SK-N-SH treated with all-trans-retinoic acid at 6 μM for 48 hours (cell line): Measurements from ENCODE around the gene TUT7.

ENCODE experiments used
- ATAC-seq: fragments of 200-7000 bp; cut with Tn5 transposase; 3 replicates; pipeline ENCODE4 v1.9.1; 2020; ENCODE audit warnings: mild to moderate bottlenecking, moderate library complexity
- ARNTL ChIP-seq: fragments of 450-650 bp; formaldehyde crosslinking; IDR thresholded peaks from 2 replicates; pipeline ENCODE4 v1.5.0; 2020; ENCODE audit warnings: low read depth, mild to moderate bottlenecking, moderate library complexity, borderline replicate concordance
- BACH2 ChIP-seq: fragments of 250-450 bp; sonication (Bioruptor Pico); IDR thresholded peaks from 2 replicates; pipeline ENCODE4 v1.9.0; 2021; ENCODE audit warnings: mild to moderate bottlenecking, borderline replicate concordance
- CREB5 ChIP-seq: fragments of 250-450 bp; sonication (Bioruptor Pico); IDR thresholded peaks from 2 replicates; pipeline ENCODE4 v1.5.1; 2020; ENCODE audit warnings: low read depth, mild to moderate bottlenecking, moderate library complexity
- CSDC2 ChIP-seq: fragments of 250-450 bp; sonication (Bioruptor Pico); IDR thresholded peaks from 2 replicates; pipeline ENCODE4 v1.5.0; 2020; ENCODE audit warnings: mild to moderate bottlenecking, moderate library complexity
- GLIS3 ChIP-seq: fragments of 250-450 bp; sonication (Bioruptor Pico); IDR thresholded peaks from 2 replicates; pipeline ENCODE4 v1.5.0; 2020; ENCODE audit warnings: mild to moderate bottlenecking, moderate library complexity
- ISL1 ChIP-seq: fragments of 250-450 bp; sonication (Bioruptor Pico); IDR thresholded peaks from 2 replicates; pipeline ENCODE4 v2.1.2; 2022; ENCODE audit warnings: mild to moderate bottlenecking, moderate library complexity
- OSR1 ChIP-seq: fragments of 250-450 bp; sonication (Bioruptor Pico); IDR thresholded peaks from 2 replicates; pipeline ENCODE4 v1.8.0; 2022; ENCODE audit warnings: moderate library complexity, mild to moderate bottlenecking, inconsistent platforms
- PATZ1 ChIP-seq: fragments of 250-450 bp; sonication (Bioruptor Pico); IDR thresholded peaks from 2 replicates; pipeline ENCODE4 v1.8.0; 2020; ENCODE audit warnings: mild to moderate bottlenecking, moderate library complexity, borderline replicate concordance
- POU6F1 ChIP-seq: fragments of 250-450 bp; sonication (Bioruptor Pico); IDR thresholded peaks from 2 replicates; pipeline ENCODE4 v1.8.0; 2021; ENCODE audit warnings: low read depth, mild to moderate bottlenecking, moderate library complexity, borderline replicate concordance
- PPARA ChIP-seq: fragments of 250-450 bp; sonication (Bioruptor Pico); IDR thresholded peaks from 2 replicates; pipeline ENCODE4 v1.5.0; 2020; ENCODE audit warnings: mild to moderate bottlenecking, borderline replicate concordance
- RARB ChIP-seq: fragments of 250-450 bp; sonication (Bioruptor Pico); IDR thresholded peaks from 2 replicates; pipeline ENCODE4 v1.8.0; 2021; ENCODE audit warnings: mild to moderate bottlenecking, moderate library complexity
- SNAI2 ChIP-seq: fragments of 250-450 bp; sonication (Bioruptor Pico); IDR thresholded peaks from 2 replicates; pipeline ENCODE4 v1.5.0; 2020; ENCODE audit warnings: mild to moderate bottlenecking, moderate library complexity
- TCF4 ChIP-seq: fragments of 250-450 bp; sonication (Bioruptor Pico); IDR thresholded peaks from 2 replicates; pipeline ENCODE4 v1.8.0; 2021; ENCODE audit warnings: mild to moderate bottlenecking, moderate library complexity, borderline replicate concordance
- TOX ChIP-seq: fragments of 250-450 bp; sonication (Bioruptor Pico); IDR thresholded peaks from 2 replicates; pipeline ENCODE4 v1.8.0; 2021; ENCODE audit warnings: mild to moderate bottlenecking, moderate library complexity, borderline replicate concordance
- ZC3H10 ChIP-seq: fragments of 250-450 bp; sonication (Bioruptor Pico); IDR thresholded peaks from 2 replicates; pipeline ENCODE4 v1.5.1; 2021; ENCODE audit warnings: mild to moderate bottlenecking, moderate library complexity
- ZFP3 ChIP-seq: fragments of 250-450 bp; sonication (Bioruptor Pico); IDR thresholded peaks from 2 replicates; pipeline ENCODE4 v1.5.0; 2020; ENCODE audit warnings: mild to moderate bottlenecking, moderate library complexity
- ZFP30 ChIP-seq: fragments of 450-650 bp; formaldehyde crosslinking; IDR thresholded peaks from 2 replicates; pipeline ENCODE4 v1.5.0; 2022; ENCODE audit warnings: mild to moderate bottlenecking, moderate library complexity
- ZNF565 ChIP-seq: fragments of 450-650 bp; formaldehyde crosslinking; conservative IDR thresholded peaks from 2 replicates; pipeline ENCODE4 v1.5.0; 2020; ENCODE audit warnings: low read depth, mild to moderate bottlenecking, moderate library complexity
- ZNF70 ChIP-seq: fragments of 450-650 bp; formaldehyde crosslinking; IDR thresholded peaks from 2 replicates; pipeline ENCODE4 v1.5.0; 2020; ENCODE audit warnings: mild to moderate bottlenecking, moderate library complexity
- ZNF8 ChIP-seq: fragments of 450-650 bp; formaldehyde crosslinking; IDR thresholded peaks from 2 replicates; pipeline ENCODE4 v1.5.0; 2020; ENCODE audit warnings: mild to moderate bottlenecking, moderate library complexity
- TF ChIP-seq, protein P1 (sequence below): fragments of 250-450 bp; sonication (Bioruptor Pico); IDR thresholded peaks from 2 replicates; pipeline ENCODE4 v1.5.1; 2021; ENCODE audit warnings: mild to moderate bottlenecking, moderate library complexity
- TF ChIP-seq, protein P2 (sequence below): fragments of 250-450 bp; sonication (Bioruptor Pico); IDR thresholded peaks from 2 replicates; pipeline ENCODE4 v1.5.0; 2020; ENCODE audit warnings: mild to moderate bottlenecking, moderate library complexity

The TUT7 gene

GRCh38 chr9:86376016-86376415, 21.8 kb upstream of the TUT7 start:
- no peak for ATAC-seq
- TF ChIP-seq GLIS3 (CRISPR knock-in tag) (no peak), ARNTL (no peak), ZFP3 (CRISPR knock-in tag) (no peak), CSDC2 (no peak), BACH2 (no peak), ZFP30 (no peak), ISL1 (no peak), TCF4 (no peak), CREB5 (CRISPR knock-in tag) (no peak), ZNF70 (CRISPR knock-in tag) (no peak), ZC3H10 (CRISPR knock-in tag) (no peak), SNAI2 (no peak)
- TF ChIP-seq, protein P1, sequence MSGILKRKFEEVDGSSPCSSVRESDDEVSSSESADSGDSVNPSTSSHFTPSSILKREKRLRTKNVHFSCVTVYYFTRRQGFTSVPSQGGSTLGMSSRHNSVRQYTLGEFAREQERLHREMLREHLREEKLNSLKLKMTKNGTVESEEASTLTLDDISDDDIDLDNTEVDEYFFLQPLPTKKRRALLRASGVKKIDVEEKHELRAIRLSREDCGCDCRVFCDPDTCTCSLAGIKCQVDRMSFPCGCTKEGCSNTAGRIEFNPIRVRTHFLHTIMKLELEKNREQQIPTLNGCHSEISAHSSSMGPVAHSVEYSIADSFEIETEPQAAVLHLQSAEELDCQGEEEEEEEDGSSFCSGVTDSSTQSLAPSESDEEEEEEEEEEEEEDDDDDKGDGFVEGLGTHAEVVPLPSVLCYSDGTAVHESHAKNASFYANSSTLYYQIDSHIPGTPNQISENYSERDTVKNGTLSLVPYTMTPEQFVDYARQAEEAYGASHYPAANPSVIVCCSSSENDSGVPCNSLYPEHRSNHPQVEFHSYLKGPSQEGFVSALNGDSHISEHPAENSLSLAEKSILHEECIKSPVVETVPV (CRISPR knock-in tag), result no peak

DNA sequence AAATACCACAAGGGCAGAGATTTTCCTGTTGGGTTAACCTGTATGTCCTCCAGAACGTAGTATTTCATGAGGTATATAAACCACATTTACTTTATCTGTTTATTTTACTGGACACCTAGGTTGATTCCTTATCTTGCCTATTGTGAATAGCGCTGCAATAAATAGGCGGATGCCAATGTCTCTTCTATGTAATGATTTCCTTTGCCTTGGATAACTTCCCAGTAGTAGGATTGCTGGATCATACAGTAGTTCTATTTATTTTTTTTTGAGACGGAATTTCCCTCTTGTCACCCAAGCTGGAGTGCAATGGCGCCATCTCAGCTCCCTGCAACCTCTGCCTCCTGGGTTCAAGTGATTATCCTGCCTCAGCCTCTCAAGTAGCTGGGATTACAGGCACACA, 15.6 kb upstream of the TUT7 start:
- no peak for TF ChIP-seq BACH2
- TF ChIP-seq POU6F1 (CRISPR knock-in tag), result no peak
- no peak for TF ChIP-seq ZC3H10 (CRISPR knock-in tag)
- TF ChIP-seq, protein P1 (CRISPR knock-in tag), result no peak
- TF ChIP-seq ARNTL, result no peak
- no peak for TF ChIP-seq RARB (CRISPR knock-in tag)
- TF ChIP-seq GLIS3 (CRISPR knock-in tag), result no peak
- no peak for TF ChIP-seq SNAI2
- no peak for ATAC-seq

- TF ChIP-seq PPARA (CRISPR knock-in tag) (no peak), RARB (CRISPR knock-in tag) (no peak), PATZ1 (no peak), ZFP30 (no peak), ISL1 (no peak), GLIS3 (CRISPR knock-in tag) (no peak), ZNF8 (CRISPR knock-in tag) (no peak), OSR1 (CRISPR knock-in tag) (no peak), ZC3H10 (CRISPR knock-in tag) (no peak), ZNF565 (no peak), ARNTL (no peak), BACH2 (no peak), TOX (CRISPR knock-in tag) (no peak)
- TF ChIP-seq, protein P2, sequence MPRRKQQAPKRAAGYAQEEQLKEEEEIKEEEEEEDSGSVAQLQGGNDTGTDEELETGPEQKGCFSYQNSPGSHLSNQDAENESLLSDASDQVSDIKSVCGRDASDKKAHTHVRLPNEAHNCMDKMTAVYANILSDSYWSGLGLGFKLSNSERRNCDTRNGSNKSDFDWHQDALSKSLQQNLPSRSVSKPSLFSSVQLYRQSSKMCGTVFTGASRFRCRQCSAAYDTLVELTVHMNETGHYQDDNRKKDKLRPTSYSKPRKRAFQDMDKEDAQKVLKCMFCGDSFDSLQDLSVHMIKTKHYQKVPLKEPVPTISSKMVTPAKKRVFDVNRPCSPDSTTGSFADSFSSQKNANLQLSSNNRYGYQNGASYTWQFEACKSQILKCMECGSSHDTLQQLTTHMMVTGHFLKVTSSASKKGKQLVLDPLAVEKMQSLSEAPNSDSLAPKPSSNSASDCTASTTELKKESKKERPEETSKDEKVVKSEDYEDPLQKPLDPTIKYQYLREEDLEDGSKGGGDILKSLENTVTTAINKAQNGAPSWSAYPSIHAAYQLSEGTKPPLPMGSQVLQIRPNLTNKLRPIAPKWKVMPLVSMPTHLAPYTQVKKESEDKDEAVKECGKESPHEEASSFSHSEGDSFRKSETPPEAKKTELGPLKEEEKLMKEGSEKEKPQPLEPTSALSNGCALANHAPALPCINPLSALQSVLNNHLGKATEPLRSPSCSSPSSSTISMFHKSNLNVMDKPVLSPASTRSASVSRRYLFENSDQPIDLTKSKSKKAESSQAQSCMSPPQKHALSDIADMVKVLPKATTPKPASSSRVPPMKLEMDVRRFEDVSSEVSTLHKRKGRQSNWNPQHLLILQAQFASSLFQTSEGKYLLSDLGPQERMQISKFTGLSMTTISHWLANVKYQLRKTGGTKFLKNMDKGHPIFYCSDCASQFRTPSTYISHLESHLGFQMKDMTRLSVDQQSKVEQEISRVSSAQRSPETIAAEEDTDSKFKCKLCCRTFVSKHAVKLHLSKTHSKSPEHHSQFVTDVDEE (CRISPR knock-in tag), result no peak
- TF ChIP-seq, protein P1 (CRISPR knock-in tag), result no peak
- ATAC-seq, result no peak
Measured at GRCh38 chr9:86368871-86369521, 14.8 kb upstream of the TUT7 start.
